Effector CD8-positive, alpha-beta T cell (primary cell): ENCODE results near the gene INPP5B.
"Not testable (repeated sequence)": the region's sequence is repeated elsewhere in the genome, so short reads cannot be mapped to it uniquely, and the experiment has no call there.

Experiments used
- DNase-seq: peaks from one replicate; lab custom pipeline; 2025; lab: John Stamatoyannopoulos, UW

INPP5B gene

DNA sequence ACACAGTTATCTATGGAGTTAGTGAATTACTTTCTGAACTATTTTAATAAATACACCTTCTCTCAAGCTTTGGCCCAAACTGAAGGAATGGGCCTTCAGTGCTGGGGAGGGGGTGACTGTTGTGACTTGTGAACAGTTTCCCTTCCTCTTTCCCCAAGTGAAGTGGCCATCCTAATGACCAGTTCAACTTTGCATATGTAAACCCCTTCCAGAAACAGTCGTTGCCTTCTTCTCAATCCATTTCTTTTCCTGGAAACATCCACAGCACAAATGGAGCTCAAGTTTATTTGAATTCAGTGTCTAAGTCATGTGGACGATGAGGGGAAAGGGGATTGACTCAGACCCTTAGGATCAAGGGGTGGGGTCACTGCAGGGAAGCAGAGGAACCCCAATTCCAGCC is 1.3 kb upstream of the INPP5B start:
- DNase-seq: no peak

DNA sequence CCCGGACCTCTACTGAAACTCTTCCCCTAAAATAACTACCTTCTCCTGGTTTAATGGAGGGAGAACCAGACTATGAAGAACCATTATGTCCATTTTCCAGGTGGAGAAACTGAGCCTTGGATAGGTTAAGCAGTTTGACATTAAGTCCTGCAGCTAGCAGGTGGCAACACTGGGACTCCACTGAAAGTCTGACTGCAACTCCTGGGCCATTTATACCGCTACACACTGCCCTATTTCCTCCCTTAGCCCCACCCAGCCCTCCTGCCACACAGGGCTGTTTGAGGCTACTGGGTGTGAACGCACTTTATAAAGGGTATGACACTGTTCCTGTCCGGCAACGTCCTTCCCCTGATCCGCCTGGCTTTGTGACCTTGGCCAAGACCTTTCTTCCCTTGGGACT is 511 bp upstream of the INPP5B start:
- no peak for DNase-seq

GRCh38 chr1:37945743-37946702 is 830 bp downstream of the INPP5B start:
- no peak for DNase-seq

DNA sequence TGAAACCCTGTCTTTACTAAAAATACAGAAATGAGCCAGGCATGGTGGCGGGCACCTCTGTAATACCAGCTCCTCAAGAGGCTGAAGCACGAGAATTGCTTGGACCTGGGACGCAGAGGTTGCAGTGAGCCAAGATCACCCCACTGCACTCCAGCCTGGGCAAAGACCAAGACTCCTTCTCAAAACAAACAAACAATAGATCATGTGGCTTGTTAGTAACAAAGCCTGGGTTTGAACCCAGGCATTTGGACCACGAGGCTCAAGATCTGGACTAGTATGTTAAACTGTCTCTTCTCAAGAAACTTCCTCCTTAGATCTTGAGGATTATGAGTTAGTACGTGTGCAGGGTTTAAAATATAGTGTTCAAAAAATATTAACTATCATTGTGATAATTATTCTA is 1.6 kb downstream of the INPP5B start:
- DNase-seq: no peak

DNA sequence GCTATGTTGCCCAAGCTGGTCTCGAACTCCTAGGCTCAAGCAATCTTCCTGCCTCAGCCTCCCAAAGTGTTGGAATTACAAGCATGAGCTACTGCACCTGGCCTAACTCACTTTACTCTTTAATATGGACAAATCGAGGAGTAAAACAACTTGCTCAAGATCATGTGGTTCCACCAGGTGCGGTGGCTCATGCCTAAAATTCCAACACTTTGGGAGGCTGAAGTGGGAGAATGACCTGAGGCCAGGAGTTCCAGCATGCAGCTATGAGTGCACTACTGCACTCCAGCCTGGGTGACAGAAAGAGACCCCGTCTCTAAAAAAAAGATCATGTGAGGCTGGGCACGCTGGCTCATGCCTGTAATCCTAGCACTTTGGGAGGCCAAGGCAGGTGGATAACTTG is 2.0 kb downstream of the INPP5B start:
- no peak for DNase-seq

- no peak for DNase-seq
Measured at GRCh38 chr1:37944086-37944763, 2.6 kb downstream of the INPP5B start.

GRCh38 chr1:37940299-37940947 is 6.4 kb downstream of the INPP5B start:
- no peak for DNase-seq

- not testable (repeated sequence) for DNase-seq
Measured at GRCh38 chr1:37936760-37937159, 10.1 kb downstream of the INPP5B start.

GRCh38 chr1:37932759-37933158 is 14.1 kb downstream of the INPP5B start:
- no peak for DNase-seq

GRCh38 chr1:37931361-37932158 is 15.3 kb downstream of the INPP5B start:
- DNase-seq: peak; percentile 96

DNA sequence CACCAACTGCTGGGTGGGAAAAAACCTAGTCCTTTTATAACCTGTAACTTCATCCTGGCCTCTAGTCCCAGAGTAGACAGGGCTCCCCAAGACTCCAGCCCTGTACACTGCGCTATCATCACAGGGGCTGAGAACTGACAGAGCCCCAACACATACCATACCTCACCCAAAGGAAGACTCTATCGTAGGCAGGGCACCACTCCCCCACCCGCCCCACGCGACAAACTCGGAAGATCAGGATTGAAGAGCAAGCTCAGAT is 15.8 kb downstream of the INPP5B start:
- DNase-seq: no peak

- no peak for DNase-seq
Measured at GRCh38 chr1:37930246-37931101, 16.4 kb downstream of the INPP5B start.

GRCh38 chr1:37926038-37926924 is 20.6 kb downstream of the INPP5B start:
- no peak for DNase-seq

DNA sequence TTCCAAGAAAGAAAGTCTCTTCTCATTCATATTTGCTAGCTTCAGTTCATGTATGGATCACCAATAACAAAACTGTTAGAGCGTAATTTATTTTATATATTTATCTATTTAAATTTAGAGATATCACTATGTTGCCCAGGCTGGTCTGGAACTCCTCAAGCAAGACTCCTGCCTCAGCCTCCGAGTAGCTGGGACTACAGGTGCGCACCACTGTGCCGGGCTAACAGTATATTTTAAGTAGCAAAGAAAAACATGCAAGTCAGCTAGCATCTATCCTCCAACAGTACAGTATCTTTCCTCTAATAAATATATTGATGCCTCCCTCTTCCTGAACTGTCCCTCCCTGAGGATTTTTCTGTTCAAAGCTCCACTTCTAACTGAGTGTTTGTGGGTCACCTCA is 21.5 kb downstream of the INPP5B start:
- no peak for DNase-seq

DNA sequence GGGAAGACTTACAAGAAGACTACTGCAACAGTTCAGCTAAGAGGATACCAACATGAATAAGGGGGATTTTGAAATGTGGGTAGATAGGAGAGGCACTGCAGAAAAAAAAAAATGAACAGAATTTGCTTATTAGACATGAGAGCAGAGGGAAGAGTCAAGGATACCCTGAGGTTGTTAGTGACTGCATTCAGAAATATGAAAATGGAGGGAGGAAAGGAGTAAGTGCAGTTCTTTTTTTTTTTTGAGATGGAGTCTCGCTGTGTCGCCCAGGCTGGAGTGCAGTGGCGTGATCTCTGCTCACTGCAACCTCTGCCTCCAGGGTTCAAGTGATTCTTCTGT is 23.3 kb downstream of the INPP5B start:
- DNase-seq: no peak

GRCh38 chr1:37922767-37923550 is 23.9 kb downstream of the INPP5B start:
- DNase-seq: no peak

GRCh38 chr1:37919277-37919676 is 27.6 kb downstream of the INPP5B start:
- no peak for DNase-seq

DNA sequence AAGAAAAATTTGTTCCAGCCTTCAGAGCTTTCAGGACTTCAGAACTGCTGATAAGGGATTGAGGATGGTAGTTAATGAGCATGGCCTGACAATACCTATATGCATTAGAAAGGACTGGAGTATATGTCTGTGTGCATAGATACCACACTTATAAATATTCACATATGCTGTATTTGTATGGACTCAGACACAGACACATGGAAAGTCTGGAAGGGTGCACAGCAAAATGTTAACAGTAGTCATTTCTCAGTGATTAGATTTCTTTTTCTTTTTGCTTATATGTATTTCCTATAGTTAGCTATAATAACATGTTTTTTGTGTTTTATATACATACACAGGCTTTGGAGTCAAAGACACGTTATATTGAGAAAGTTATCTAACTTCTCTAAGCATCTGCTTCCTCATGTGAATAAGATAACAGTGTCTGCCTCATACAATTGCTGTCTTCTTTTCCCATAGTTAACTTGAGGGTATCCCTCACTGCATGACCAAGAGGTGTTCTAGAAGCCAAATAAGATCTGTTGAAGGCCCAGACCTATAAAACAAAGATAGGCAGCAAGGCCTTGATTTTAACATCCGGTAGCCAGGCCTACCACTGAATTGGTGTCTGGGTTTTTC is 31.3 kb downstream of the INPP5B start:
- no peak for DNase-seq
